ENCODE measurements around the gene CCDC60.

Gene CCDC60

DNA sequence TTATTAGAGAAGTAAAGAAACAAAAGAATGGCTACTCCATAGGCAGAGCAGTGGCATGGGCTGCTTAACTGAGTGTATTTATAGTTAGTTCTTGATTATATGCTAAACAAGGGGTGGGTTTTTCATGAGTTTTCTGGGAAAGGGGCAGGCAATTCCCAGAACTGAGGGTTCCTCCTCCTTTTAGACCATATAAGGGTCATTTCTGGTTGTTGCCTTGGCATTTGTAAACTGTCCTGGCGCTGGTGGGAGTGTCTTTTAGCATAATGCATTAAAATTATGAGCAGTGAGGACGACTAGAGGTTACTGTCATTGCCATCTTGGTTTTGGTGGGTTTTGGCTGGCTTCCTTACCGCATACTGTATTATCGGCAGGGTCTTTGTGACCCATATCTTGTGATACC, 40.1 kb downstream of the CCDC60 start:
- H3K27ac ChIP-seq: no peak overlapping the region
- H3K36me3 ChIP-seq: no peaks in the 10 kb centered on the region
- H3K4me3 ChIP-seq (ENCODE audit: low read depth in 1 of 2, low read length in 1 of 2): no peak overlapping the region
- H3K9me3 ChIP-seq: no peaks in the 10 kb centered on the region
- no peaks in the 10 kb centered on the region for H3K4me1 ChIP-seq (ENCODE audit: control insufficient read depth in 1 of 2, insufficient read depth in 1 of 2, low read depth in 1 of 2, low read length in 1 of 2)
- TF ChIP-seq, protein P1, sequence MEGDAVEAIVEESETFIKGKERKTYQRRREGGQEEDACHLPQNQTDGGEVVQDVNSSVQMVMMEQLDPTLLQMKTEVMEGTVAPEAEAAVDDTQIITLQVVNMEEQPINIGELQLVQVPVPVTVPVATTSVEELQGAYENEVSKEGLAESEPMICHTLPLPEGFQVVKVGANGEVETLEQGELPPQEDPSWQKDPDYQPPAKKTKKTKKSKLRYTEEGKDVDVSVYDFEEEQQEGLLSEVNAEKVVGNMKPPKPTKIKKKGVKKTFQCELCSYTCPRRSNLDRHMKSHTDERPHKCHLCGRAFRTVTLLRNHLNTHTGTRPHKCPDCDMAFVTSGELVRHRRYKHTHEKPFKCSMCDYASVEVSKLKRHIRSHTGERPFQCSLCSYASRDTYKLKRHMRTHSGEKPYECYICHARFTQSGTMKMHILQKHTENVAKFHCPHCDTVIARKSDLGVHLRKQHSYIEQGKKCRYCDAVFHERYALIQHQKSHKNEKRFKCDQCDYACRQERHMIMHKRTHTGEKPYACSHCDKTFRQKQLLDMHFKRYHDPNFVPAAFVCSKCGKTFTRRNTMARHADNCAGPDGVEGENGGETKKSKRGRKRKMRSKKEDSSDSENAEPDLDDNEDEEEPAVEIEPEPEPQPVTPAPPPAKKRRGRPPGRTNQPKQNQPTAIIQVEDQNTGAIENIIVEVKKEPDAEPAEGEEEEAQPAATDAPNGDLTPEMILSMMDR (IDR thresholded peaks at IDR 0.05): no peak
- H3K27me3 ChIP-seq: no peaks in the 10 kb centered on the region

DNA sequence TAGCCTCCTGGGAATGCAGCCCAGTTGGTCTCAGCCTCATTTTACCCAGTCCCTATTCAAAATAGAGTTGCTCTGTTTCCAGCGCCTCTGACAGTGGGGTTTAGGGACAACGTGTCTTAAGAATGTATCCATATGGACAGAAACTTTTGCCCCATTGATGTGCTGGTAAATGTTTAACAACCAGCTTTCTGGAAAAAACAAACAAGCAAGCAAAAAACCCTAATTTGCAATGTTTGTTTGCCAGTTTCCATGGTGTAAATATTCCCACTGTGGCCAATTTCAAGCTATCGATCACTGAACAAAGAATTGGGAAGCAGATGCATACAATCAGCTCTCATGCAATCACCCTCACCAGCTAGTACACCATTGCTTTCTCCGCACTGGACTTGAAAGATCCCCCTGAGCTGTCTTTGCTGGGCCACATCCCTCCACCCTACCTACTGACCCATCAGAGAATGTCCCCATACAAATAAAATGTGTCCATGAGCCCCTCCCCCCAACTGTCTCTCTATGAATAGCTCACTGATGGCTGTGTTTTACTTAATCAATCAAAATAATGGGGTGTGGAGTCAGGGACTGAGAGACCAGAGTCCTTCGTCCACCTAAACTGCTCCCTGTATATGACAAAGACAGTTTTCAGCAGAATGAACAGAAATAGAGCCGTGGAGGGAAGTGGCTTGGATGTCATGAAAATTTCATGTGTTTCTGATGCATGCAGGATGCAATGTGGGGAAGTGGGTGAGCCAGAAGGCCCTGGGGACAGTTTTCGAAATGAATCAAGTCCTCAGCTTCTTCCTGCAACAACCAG, 40.8 kb downstream of the CCDC60 start:
- H3K27me3 ChIP-seq: no peaks in the 10 kb centered on the region
- H3K27ac ChIP-seq: no peak overlapping the region
- H3K36me3 ChIP-seq: no peaks in the 10 kb centered on the region
- TF ChIP-seq, protein P1 (IDR thresholded peaks at IDR 0.05): no peak
- no peaks in the 10 kb centered on the region for H3K4me1 ChIP-seq (ENCODE audit: control insufficient read depth in 1 of 2, insufficient read depth in 1 of 2, low read depth in 1 of 2, low read length in 1 of 2)
- no peaks in the 10 kb centered on the region for H3K9me3 ChIP-seq
- H3K4me3 ChIP-seq (ENCODE audit: low read depth in 1 of 2, low read length in 1 of 2): no peak overlapping the region

DNA sequence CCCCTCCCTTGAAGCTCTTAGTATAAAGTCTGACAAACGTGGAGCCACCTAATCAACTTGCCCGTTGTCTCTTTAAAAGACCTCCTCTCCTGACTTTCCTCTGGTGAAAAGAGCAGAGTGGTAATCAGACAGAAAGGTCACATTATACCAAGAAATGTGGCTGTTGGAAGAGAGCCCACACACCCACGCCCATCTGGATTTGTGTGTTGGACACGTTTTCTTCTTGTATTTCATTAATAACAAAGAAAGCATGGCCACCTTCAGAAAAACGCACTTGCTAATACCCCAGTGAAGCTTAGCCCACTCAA, 41.3 kb downstream of the CCDC60 start:
- TF ChIP-seq, protein P1 (IDR thresholded peaks at IDR 0.05): no peak
- Histone ChIP-seq H3K4me3 (ENCODE audit: low read depth in 1 of 2, low read length in 1 of 2) (no peak overlapping the region), H3K27ac (no peak overlapping the region), H3K27me3 (no peaks in the 10 kb centered on the region), H3K9me3 (no peaks in the 10 kb centered on the region), H3K36me3 (no peaks in the 10 kb centered on the region), H3K4me1 (ENCODE audit: control insufficient read depth in 1 of 2, insufficient read depth in 1 of 2, low read depth in 1 of 2, low read length in 1 of 2) (no peaks in the 10 kb centered on the region)

DNA sequence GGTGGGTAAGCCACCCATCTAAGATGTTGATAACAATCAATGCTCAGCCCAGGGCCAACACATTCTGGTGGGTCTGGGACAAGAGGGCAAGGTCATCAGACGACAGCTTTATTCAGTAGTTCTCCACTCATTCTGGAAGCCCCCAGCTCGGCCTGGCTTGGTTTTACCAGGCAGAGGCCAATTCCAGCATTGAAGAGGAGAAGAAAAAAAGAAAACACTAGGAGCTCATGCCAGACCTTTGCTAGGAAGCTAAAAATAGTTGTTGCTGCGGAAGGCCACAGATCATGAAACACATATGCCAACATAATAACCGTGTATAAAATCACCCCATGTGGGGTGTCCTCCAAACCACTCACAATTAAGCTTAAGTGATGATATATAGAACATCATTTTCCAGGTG, 44.4 kb downstream of the CCDC60 start:
- TF ChIP-seq, protein P1 (IDR thresholded peaks at IDR 0.05): no peak
- Histone ChIP-seq H3K4me3 (ENCODE audit: low read depth in 1 of 2, low read length in 1 of 2) (no peak overlapping the region), H3K9me3 (no peaks in the 10 kb centered on the region)

DNA sequence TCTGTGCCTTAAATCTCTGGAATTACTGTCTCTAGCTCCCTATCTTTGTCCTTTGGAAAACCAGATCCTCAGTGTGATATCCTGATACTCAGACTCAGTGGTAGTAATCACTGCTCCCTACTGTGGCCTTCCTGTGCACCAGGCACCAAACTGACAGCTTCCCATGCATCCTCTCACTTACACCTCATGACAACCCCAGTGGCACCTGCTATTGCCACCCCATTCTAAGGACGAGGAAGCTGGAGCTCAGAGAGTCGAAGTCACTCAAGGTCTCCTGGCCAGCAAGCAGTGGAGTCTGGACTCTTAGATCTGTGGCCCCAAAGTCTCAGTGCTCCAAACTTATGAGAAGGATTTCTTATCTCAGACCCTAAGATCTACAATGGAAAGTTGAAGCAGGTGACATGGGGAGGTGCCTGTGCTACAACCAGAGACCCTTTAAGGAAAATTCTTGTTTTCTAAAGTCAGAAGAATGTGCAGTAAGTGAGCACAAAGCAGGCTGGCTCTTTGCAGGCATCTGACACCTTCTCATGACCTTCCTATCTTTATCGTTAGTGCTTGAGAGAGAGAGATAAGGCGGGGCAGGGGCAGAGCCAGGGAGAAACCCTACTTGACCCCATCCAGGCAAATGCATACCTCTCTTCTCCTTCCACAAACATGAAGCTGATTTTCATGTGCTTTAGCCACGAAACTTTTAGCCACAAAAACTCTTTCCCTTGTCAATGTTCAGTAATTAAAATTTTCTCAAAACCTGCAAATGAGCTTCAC, 47.1 kb downstream of the CCDC60 start:
- Histone ChIP-seq H3K27me3 (no peaks in the 10 kb centered on the region), H3K36me3 (no peaks in the 10 kb centered on the region), H3K4me1 (ENCODE audit: control insufficient read depth in 1 of 2, insufficient read depth in 1 of 2, low read depth in 1 of 2, low read length in 1 of 2) (no peaks in the 10 kb centered on the region), H3K4me3 (ENCODE audit: low read depth in 1 of 2, low read length in 1 of 2) (no peak overlapping the region), H3K27ac (no peak overlapping the region), H3K9me3 (no peaks in the 10 kb centered on the region)
- TF ChIP-seq, protein P1 (IDR thresholded peaks at IDR 0.05): no peak

More for the DNA sequence above, 44.4 kb downstream of the CCDC60 start:
- H3K4me1 ChIP-seq (ENCODE audit: control insufficient read depth in 1 of 2, insufficient read depth in 1 of 2, low read depth in 1 of 2, low read length in 1 of 2): no peaks in the 10 kb centered on the region
- no peaks in the 10 kb centered on the region for H3K36me3 ChIP-seq
- no peaks in the 10 kb centered on the region for H3K27me3 ChIP-seq
- H3K27ac ChIP-seq: no peak overlapping the region
